Activated T-cell treated with anti-CD3 and anti-CD28 coated beads for 4 hours (primary cell): ENCODE results near the gene ASF1A.

Experiments
- DNase-seq: peaks from one replicate; pipeline ENCODE4 v3.0.0-alpha.2; 2020

ASF1A gene

GRCh38 chr6:118882314-118882905, 11.5 kb upstream of the ASF1A start:
- DNase-seq = no peak

GRCh38 chr6:118886641-118887040, 7.3 kb upstream of the ASF1A start:
- DNase-seq = no peak

- DNase-seq = no peak
Measured at GRCh38 chr6:118889163-118889562, 4.8 kb upstream of the ASF1A start.

GRCh38 chr6:118890997-118891790, 2.8 kb upstream of the ASF1A start:
- no peak for DNase-seq

GRCh38 chr6:118892355-118892991, 1.5 kb upstream of the ASF1A start:
- no peak for DNase-seq

GRCh38 chr6:118893064-118893806, 717 bp upstream of the ASF1A start:
- no peak for DNase-seq

- peak; percentile 28 for DNase-seq
Measured at GRCh38 chr6:118894425-118895260, 691 bp downstream of the ASF1A start.

- DNase-seq = no peak
Measured at GRCh38 chr6:118895261-118895560, 1.3 kb downstream of the ASF1A start.

GRCh38 chr6:118895859-118896258, 1.9 kb downstream of the ASF1A start:
- no peak for DNase-seq

- no peak for DNase-seq
Measured at GRCh38 chr6:118896339-118897136, 2.6 kb downstream of the ASF1A start.

- DNase-seq = no peak
Measured at GRCh38 chr6:118897386-118897785, 3.4 kb downstream of the ASF1A start.

- DNase-seq = no peak
Measured at GRCh38 chr6:118899948-118900347, 6.0 kb downstream of the ASF1A start.

- DNase-seq = no peak
Measured at GRCh38 chr6:118902726-118903125, 8.8 kb downstream of the ASF1A start.

GRCh38 chr6:118903138-118903537, 9.2 kb downstream of the ASF1A start:
- DNase-seq = no peak

- no peak for DNase-seq
Measured at GRCh38 chr6:118903691-118904090, 9.7 kb downstream of the ASF1A start.

- no peak for DNase-seq
Measured at GRCh38 chr6:118905084-118905483, 11.1 kb downstream of the ASF1A start.

GRCh38 chr6:118905851-118906250, 11.9 kb downstream of the ASF1A start:
- no peak for DNase-seq

GRCh38 chr6:118908441-118908840, 14.5 kb downstream of the ASF1A start:
- no peak for DNase-seq

- no peak for DNase-seq
Measured at GRCh38 chr6:118912646-118913045, 18.7 kb downstream of the ASF1A start.

GRCh38 chr6:118913161-118913560, 19.2 kb downstream of the ASF1A start:
- DNase-seq = no peak

GRCh38 chr6:118914598-118914997, 20.6 kb downstream of the ASF1A start:
- no peak for DNase-seq
